Fibroblast of lung (primary cell): Measurements from ENCODE around the gene NAALADL1.

ENCODE experiments used
- EZH2 ChIP-seq: IDR thresholded peaks from 2 replicates; pipeline ENCODE4 v1.5.1; 2012; ENCODE audit warnings: low read length, control low read depth, mild to moderate bottlenecking; ENCODE audit errors: missing control alignments
- TF ChIP-seq, protein P1 (sequence below), 2 donors: IDR thresholded peaks in 1 of 2; conservative IDR thresholded peaks in 1 of 2; 1 replicate in 1 of 2; 2 replicates in 1 of 2; pipeline ENCODE4 v1.5.1; 2011 to 2012; ENCODE audit warnings: low read length in 2 of 2, control low read depth in 1 of 2, inconsistent platforms in 1 of 2, low read depth in 1 of 2, mild to moderate bottlenecking in 1 of 2

DNA sequence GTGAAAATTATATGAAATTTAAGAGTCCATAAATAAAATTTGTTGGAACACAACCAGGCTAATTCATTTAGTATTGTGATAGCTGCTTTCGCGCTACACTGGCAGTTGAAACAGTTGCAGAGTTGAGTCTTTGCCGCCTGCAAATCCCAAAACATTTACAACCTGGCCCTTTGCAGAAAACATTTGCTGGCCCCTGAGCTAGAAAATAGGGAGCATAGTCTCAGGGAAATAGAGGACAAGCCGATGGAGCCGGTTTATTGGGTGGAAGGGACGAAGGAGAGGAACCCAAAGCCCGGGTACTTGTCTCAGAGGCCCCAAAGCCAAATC lies 17.9 kb downstream of the NAALADL1 start:
- TF ChIP-seq, protein P1, sequence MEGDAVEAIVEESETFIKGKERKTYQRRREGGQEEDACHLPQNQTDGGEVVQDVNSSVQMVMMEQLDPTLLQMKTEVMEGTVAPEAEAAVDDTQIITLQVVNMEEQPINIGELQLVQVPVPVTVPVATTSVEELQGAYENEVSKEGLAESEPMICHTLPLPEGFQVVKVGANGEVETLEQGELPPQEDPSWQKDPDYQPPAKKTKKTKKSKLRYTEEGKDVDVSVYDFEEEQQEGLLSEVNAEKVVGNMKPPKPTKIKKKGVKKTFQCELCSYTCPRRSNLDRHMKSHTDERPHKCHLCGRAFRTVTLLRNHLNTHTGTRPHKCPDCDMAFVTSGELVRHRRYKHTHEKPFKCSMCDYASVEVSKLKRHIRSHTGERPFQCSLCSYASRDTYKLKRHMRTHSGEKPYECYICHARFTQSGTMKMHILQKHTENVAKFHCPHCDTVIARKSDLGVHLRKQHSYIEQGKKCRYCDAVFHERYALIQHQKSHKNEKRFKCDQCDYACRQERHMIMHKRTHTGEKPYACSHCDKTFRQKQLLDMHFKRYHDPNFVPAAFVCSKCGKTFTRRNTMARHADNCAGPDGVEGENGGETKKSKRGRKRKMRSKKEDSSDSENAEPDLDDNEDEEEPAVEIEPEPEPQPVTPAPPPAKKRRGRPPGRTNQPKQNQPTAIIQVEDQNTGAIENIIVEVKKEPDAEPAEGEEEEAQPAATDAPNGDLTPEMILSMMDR (conservative IDR thresholded peaks at IDR 0.05 in 1 of 2, IDR thresholded peaks at IDR 0.05 in 1 of 2; ENCODE audit: low read depth in 1 of 2, low read length in 2 of 2), result no peak
- no peak for TF ChIP-seq EZH2
